Keratinocyte (primary cell): ENCODE measurements around the gene LGALS7. TPM values are rescaled to one million over a fixed set of nuclear protein-coding genes. Genes with fewer than 3 reads are reported as not detected.

ENCODE experiments used
- DNase-seq: peaks from one replicate; pipeline ENCODE4 v3.0.0-alpha.2; 2011; ENCODE audit warnings: low read depth, missing footprints, low spot score
- FAIRE-seq: peaks from 2 replicates; lab custom pipeline; 2011; peaks lifted over from hg19 to GRCh38; lab: Jason Lieb, UNC
- H2AFZ ChIP-seq: 2 replicates; pipeline ENCODE4 v1.6.0; 2012; ENCODE audit warnings: low read length, control low read depth, inconsistent platforms; ENCODE audit not compliant: control insufficient read depth
- H3K27ac ChIP-seq: 2 replicates; pipeline ENCODE4 v1.5.1; 2011; ENCODE audit warnings: low read length; ENCODE audit not compliant: control insufficient read depth, insufficient read depth
- H3K27me3 ChIP-seq: 3 replicates; pipeline ENCODE4 v1.6.0; 2011; ENCODE audit warnings: low read length; ENCODE audit not compliant: control insufficient read depth, insufficient read depth; ENCODE audit errors: extremely low read depth
- H3K36me3 ChIP-seq, 2 experiments: 2 replicates in 1 of 2; 3 replicates in 1 of 2; pipeline ENCODE4 v1.5.1; 2011; ENCODE audit warnings: low read length in 2 of 2, mild to moderate bottlenecking in 1 of 2; ENCODE audit not compliant: control insufficient read depth in 2 of 2, insufficient read depth in 2 of 2; ENCODE audit errors: extremely low read depth in 1 of 2
- H3K4me1 ChIP-seq: 3 replicates; pipeline ENCODE4 v1.5.1; 2011; ENCODE audit warnings: low read length; ENCODE audit not compliant: control insufficient read depth, insufficient read depth; ENCODE audit errors: extremely low read depth
- H3K4me2 ChIP-seq: 3 replicates; pipeline ENCODE4 v1.6.0; 2011; ENCODE audit warnings: low read depth, low read length; ENCODE audit not compliant: control insufficient read depth, insufficient read depth; ENCODE audit errors: extremely low read depth
- H3K4me3 ChIP-seq, 3 experiments: fragments of 200-600 bp in 1 of 3; sonication (generic) in 1 of 3; 2 replicates in 2 of 3; 3 replicates in 1 of 3; pipeline ENCODE4 v1.5.1; 2011 to 2016; ENCODE audit warnings: low read length in 3 of 3, mild to moderate bottlenecking in 3 of 3, control low read depth in 2 of 3, inconsistent platforms in 1 of 3, low read depth in 1 of 3, mixed read lengths in 1 of 3, mixed run types in 1 of 3, moderate library complexity in 1 of 3; ENCODE audit not compliant: control insufficient read depth in 2 of 3, insufficient read depth in 2 of 3; ENCODE audit errors: extremely low read depth in 1 of 3
- H3K79me2 ChIP-seq: 2 replicates; pipeline ENCODE4 v1.6.0; 2012; ENCODE audit warnings: low read length; ENCODE audit not compliant: control insufficient read depth, insufficient read depth
- H3K9ac ChIP-seq: 3 replicates; pipeline ENCODE4 v1.6.0; 2011; ENCODE audit warnings: low read length; ENCODE audit not compliant: control insufficient read depth, insufficient read depth; ENCODE audit errors: extremely low read depth
- H3K9me1 ChIP-seq: 3 replicates; pipeline ENCODE4 v1.6.0; 2011; ENCODE audit warnings: low read length; ENCODE audit not compliant: control insufficient read depth, insufficient read depth; ENCODE audit errors: extremely low read depth
- H3K9me3 ChIP-seq: 2 replicates; pipeline ENCODE4 v1.5.1; 2012; ENCODE audit warnings: low read depth, low read length; ENCODE audit not compliant: control insufficient read depth
- H4K20me1 ChIP-seq: 3 replicates; pipeline ENCODE4 v1.6.0; 2011; ENCODE audit warnings: low read length; ENCODE audit not compliant: control insufficient read depth, insufficient read depth; ENCODE audit errors: extremely low read depth
- EZH2 ChIP-seq: IDR thresholded peaks from one replicate; pipeline ENCODE4 v1.6.1; 2012; ENCODE audit warnings: inconsistent platforms, mild to moderate bottlenecking, low read length, moderate library complexity
- dilution Hi-C: fragments of 300-500 bp; cut with MboI; formaldehyde crosslinking; loops from one replicate; pipeline ENCODE4 v1.7.0; 2020; ENCODE audit warnings: low sequenced_read_pairs; ENCODE audit not compliant: extremely low pct_ligation_motif_present
- polyA plus RNA-seq, 5 experiments: library from polyadenylated mRNA; depleted of rRNA in 3 of 5; stranded (reverse) in 3 of 5; stranded (forward) in 1 of 5; unstranded in 1 of 5; fragments of >200 nt; gene quantifications; 1 replicate in 1 of 5; 2 replicates in 3 of 5; 3 replicates in 1 of 5; pipeline versions ENCODE4 v1.2.1 to v1.2.3, GENCODE V29; 2011 to 2012; ENCODE audit warnings: missing spikeins in 2 of 5, low read depth in 1 of 5, low replicate concordance in 1 of 5
- TF ChIP-seq, protein P1 (sequence below), 3 experiments: IDR thresholded peaks in 1 of 3; conservative IDR thresholded peaks in 1 of 3; optimal IDR thresholded peaks in 1 of 3; 2 replicates in 2 of 3; 3 replicates in 1 of 3; pipeline versions ENCODE3 to v1.5.1; 2011; ENCODE audit warnings: low read length in 3 of 3, mild to moderate bottlenecking in 3 of 3, moderate library complexity in 2 of 3, control low read depth in 1 of 3, inconsistent platforms in 1 of 3; ENCODE audit not compliant: insufficient read depth in 2 of 3; ENCODE audit errors: extremely low read depth in 1 of 3

LGALS7 gene
- polyA plus RNA-seq, 1 donor (not counting 4 experiments of a cell fraction or from before 2014, with no cell fraction given): 9.1 TPM

DNA sequence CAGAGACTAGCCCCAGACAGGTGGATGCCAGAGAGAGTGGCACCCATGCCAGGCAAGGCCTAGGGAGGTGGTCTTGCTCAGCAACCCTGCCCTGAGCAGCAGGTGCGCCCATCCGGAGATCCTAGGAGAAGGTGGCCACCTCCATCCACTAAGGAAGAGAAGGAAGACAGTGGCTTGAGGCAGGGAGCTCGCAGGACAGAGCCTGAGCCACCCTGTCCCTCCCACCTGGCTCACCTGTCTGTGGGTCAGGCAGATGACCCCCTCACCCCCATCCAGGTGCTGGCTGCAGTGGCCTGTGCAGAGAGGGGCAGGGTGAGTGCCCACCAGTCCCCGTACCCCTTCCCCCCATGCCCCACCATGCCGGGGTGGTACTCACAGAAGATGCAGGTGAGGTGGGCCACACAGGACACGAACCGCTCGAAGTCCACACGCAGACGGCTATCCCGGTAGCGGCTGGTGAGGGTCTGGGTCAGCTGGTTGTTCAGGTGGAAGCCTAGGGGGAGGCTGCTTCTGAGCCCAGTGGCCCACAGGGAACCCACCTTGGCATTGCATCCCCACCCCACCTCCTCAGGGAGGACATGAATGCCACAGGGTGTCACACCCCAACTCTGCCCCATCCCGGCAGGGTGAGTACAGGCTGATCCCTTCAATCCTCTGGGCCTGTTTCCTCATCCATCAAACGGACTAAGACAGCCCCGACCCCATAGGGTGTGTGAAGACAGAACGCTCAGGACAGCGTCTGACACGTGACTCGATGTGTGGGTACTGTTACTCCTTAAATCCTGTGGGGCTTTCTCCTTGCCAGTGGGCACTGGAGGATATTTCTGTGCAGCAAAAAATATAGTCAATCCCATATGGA is 42.4 kb downstream of the LGALS7 start:
- Histone ChIP-seq H3K27me3 (no peaks in the 10 kb centered on the region), H3K79me2 (peaks cover 2% of the 10 kb centered on the region), H3K36me3 (peaks cover 28 to 42% of the 10 kb centered on the region in 2 experiments), H3K4me1 (peaks cover 20% of the 10 kb centered on the region), H3K9ac (no peak overlapping the region), H3K27ac (no peak overlapping the region), H3K9me3 (no peaks in the 10 kb centered on the region), H4K20me1 (no peaks in the 10 kb centered on the region), H3K4me3 (no peak overlapping the region), H3K4me2 (no peak overlapping the region), H3K9me1 (peaks cover 3% of the 10 kb centered on the region), H2AFZ (no peak overlapping the region)
- FAIRE-seq: no peak
- dilution Hi-C loops: no loop called here
- DNase-seq: no peak
- no peak for TF ChIP-seq EZH2
- TF ChIP-seq, protein P1, sequence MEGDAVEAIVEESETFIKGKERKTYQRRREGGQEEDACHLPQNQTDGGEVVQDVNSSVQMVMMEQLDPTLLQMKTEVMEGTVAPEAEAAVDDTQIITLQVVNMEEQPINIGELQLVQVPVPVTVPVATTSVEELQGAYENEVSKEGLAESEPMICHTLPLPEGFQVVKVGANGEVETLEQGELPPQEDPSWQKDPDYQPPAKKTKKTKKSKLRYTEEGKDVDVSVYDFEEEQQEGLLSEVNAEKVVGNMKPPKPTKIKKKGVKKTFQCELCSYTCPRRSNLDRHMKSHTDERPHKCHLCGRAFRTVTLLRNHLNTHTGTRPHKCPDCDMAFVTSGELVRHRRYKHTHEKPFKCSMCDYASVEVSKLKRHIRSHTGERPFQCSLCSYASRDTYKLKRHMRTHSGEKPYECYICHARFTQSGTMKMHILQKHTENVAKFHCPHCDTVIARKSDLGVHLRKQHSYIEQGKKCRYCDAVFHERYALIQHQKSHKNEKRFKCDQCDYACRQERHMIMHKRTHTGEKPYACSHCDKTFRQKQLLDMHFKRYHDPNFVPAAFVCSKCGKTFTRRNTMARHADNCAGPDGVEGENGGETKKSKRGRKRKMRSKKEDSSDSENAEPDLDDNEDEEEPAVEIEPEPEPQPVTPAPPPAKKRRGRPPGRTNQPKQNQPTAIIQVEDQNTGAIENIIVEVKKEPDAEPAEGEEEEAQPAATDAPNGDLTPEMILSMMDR (optimal IDR thresholded peaks at IDR 0.05 in 1 of 3, IDR thresholded peaks at IDR 0.05 in 1 of 3, conservative IDR thresholded peaks at IDR 0.05 in 1 of 3; ENCODE audit: extremely low read depth in 1 of 3, insufficient read depth in 2 of 3, low read length in 3 of 3): no peak

DNA sequence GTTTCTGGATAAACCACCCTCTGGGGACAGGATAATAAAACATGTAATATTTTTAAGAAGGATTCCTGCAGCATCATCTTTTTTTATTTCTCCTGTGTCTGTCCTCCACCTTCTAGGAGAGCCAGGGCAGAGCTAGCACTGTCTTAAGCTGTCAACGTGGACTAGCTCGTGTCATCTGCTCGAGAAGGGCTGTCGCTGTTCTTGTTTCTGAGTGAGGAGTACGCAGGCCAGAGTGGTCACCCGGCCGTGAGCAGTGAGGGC is 42.9 kb downstream of the LGALS7 start:
- Histone ChIP-seq H4K20me1 (no peaks in the 10 kb centered on the region), H3K79me2 (peaks cover 2% of the 10 kb centered on the region), H3K9me1 (peaks cover 3% of the 10 kb centered on the region), H2AFZ (no peak overlapping the region), H3K27me3 (no peaks in the 10 kb centered on the region), H3K4me1 (peaks cover 20% of the 10 kb centered on the region), H3K9ac (no peak overlapping the region), H3K4me2 (no peak overlapping the region), H3K27ac (no peak overlapping the region), H3K4me3 (no peak overlapping the region), H3K9me3 (no peaks in the 10 kb centered on the region), H3K36me3 (peaks cover 31 to 46% of the 10 kb centered on the region in 2 experiments)
- TF ChIP-seq, protein P1 (optimal IDR thresholded peaks at IDR 0.05 in 1 of 3, IDR thresholded peaks at IDR 0.05 in 1 of 3, conservative IDR thresholded peaks at IDR 0.05 in 1 of 3; ENCODE audit: extremely low read depth in 1 of 3, insufficient read depth in 2 of 3, low read length in 3 of 3): no peak
- no peak for TF ChIP-seq EZH2
- dilution Hi-C loops: no loop called here
- FAIRE-seq (no peak), DNase-seq (no peak)
